ENCODE results near the gene TK2.

TK2 gene

GRCh38 chr16:66594739-66595138 is 44.8 kb upstream of the TK2 start:
- no peaks in the 10 kb centered on the region for H3K4me1 ChIP-seq (ENCODE audit: low read length)
- H3K4me3 ChIP-seq (ENCODE audit: low read length), result no peak overlapping the region
- DNase-seq, result no peak
- no peak overlapping the region for H2AFZ ChIP-seq (ENCODE audit: low read length)
- no peaks in the 10 kb centered on the region; the same call in 1 of the 2 replicates for H3F3A ChIP-seq (ENCODE audit: insufficient read depth, low read length)
- no peak overlapping the region for H3K27ac ChIP-seq (ENCODE audit: low read length)
- TF ChIP-seq CTCF (IDR thresholded peaks at IDR 0.05; ENCODE audit: low read length) (no peak), EZH2 (optimal IDR thresholded peaks at IDR 0.05; ENCODE audit: low read depth, low read length) (no peak), EZH2phosphoT487 (IDR thresholded peaks at IDR 0.05; ENCODE audit: low read length) (no peak)
- no peaks in the 10 kb centered on the region for H3K36me3 ChIP-seq (replicated peaks; ENCODE audit: insufficient read depth, low read length)
- no peaks in the 10 kb centered on the region for H3K9me3 ChIP-seq (replicated peaks; ENCODE audit: insufficient read depth, low read length)
- H3K9me2 ChIP-seq (replicated peaks; ENCODE audit: insufficient read depth, low read length), result no peaks in the 10 kb centered on the region
- H4K20me1 ChIP-seq (ENCODE audit: insufficient read depth, low read length), result no peaks in the 10 kb centered on the region
- no peak overlapping the region for H3K9ac ChIP-seq (ENCODE audit: low read length)
- no peaks in the 10 kb centered on the region for H3K27me3 ChIP-seq (replicated peaks; ENCODE audit: insufficient read depth, low read length)
- H3K4me2 ChIP-seq (ENCODE audit: low read depth, low read length), result no peak overlapping the region
- no peaks in the 10 kb centered on the region for H3K79me2 ChIP-seq (ENCODE audit: low read length)

DNA sequence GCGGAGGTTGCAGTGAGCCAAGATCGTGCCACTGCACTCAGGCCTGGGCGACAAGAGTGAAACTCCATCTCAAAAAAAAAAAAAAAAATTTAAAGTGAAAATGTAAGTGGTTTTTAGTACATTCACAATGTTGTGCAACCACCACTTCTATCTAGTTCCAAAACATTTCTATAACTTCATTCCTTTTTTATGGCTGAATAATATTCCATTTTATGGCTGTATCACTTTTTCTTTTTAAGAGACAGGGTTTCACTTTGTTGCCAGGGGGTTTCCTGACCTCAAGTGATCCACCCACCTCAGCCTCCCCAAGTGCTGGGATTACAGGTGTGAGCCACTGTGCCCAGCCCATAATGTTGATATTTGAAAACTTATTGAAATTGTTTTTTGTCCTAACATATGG is 42.9 kb upstream of the TK2 start:
- no peaks in the 10 kb centered on the region for H3K9me2 ChIP-seq (replicated peaks; ENCODE audit: insufficient read depth, low read length)
- TF ChIP-seq EZH2 (optimal IDR thresholded peaks at IDR 0.05; ENCODE audit: low read depth, low read length), result no peak
- no peak for TF ChIP-seq CTCF (IDR thresholded peaks at IDR 0.05; ENCODE audit: low read length)
- TF ChIP-seq EZH2phosphoT487 (IDR thresholded peaks at IDR 0.05; ENCODE audit: low read length), result no peak
- H2AFZ ChIP-seq (ENCODE audit: low read length), result no peak overlapping the region

DNA sequence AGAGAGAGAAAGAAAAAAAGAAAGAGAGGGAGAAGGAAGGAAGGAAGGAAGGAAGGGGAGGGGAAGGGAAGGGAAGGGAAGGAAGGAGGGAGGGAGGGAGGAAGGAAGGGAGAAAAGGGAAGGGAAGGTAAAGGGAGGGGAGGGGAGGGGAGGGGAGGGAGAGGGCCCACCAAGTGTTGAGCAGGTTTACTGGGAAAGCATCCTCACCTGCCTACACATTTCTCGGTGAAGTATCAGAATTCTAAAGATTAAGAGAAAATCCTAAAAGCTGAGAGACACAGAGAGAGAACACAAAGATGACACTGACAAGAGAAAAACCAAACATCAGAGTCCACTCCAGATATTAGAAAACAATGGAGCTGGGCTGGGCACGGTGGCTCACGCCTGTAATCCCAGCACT is 42.3 kb upstream of the TK2 start:
- H3F3A ChIP-seq (ENCODE audit: insufficient read depth, low read length), result no peaks in the 10 kb centered on the region; the same call in 1 of the 2 replicates
- no peak overlapping the region for H2AFZ ChIP-seq (ENCODE audit: low read length)
- H3K4me3 ChIP-seq (ENCODE audit: low read length), result no peak overlapping the region
- H3K9me3 ChIP-seq (replicated peaks; ENCODE audit: insufficient read depth, low read length), result no peaks in the 10 kb centered on the region
- H3K9me2 ChIP-seq (replicated peaks; ENCODE audit: insufficient read depth, low read length), result no peaks in the 10 kb centered on the region
- no peak overlapping the region for H3K27ac ChIP-seq (ENCODE audit: low read length)
- no peaks in the 10 kb centered on the region for H4K20me1 ChIP-seq (ENCODE audit: insufficient read depth, low read length)
- H3K27me3 ChIP-seq (replicated peaks; ENCODE audit: insufficient read depth, low read length), result no peaks in the 10 kb centered on the region
- TF ChIP-seq EZH2phosphoT487 (IDR thresholded peaks at IDR 0.05; ENCODE audit: low read length), result no peak
- no peak for TF ChIP-seq CTCF (IDR thresholded peaks at IDR 0.05; ENCODE audit: low read length)
- TF ChIP-seq EZH2 (optimal IDR thresholded peaks at IDR 0.05; ENCODE audit: low read depth, low read length), result no peak
- no peaks in the 10 kb centered on the region for H3K36me3 ChIP-seq (replicated peaks; ENCODE audit: insufficient read depth, low read length)
- H3K4me2 ChIP-seq (ENCODE audit: low read depth, low read length), result no peak overlapping the region
- DNase-seq, result no peak
- H3K4me1 ChIP-seq (ENCODE audit: low read length), result no peaks in the 10 kb centered on the region
- no peaks in the 10 kb centered on the region for H3K79me2 ChIP-seq (ENCODE audit: low read length)
- no peak overlapping the region for H3K9ac ChIP-seq (ENCODE audit: low read length)

More for the DNA sequence above, 42.9 kb upstream of the TK2 start:
- no peaks in the 10 kb centered on the region; the same call in 1 of the 2 replicates for H3F3A ChIP-seq (ENCODE audit: insufficient read depth, low read length)
- H3K36me3 ChIP-seq (replicated peaks; ENCODE audit: insufficient read depth, low read length), result no peaks in the 10 kb centered on the region
- no peak for DNase-seq
- H3K9me3 ChIP-seq (replicated peaks; ENCODE audit: insufficient read depth, low read length), result no peaks in the 10 kb centered on the region
- H3K79me2 ChIP-seq (ENCODE audit: low read length), result no peaks in the 10 kb centered on the region
- no peak overlapping the region for H3K27ac ChIP-seq (ENCODE audit: low read length)
- H3K4me1 ChIP-seq (ENCODE audit: low read length), result no peaks in the 10 kb centered on the region
- no peak overlapping the region for H3K4me2 ChIP-seq (ENCODE audit: low read depth, low read length)
- H3K9ac ChIP-seq (ENCODE audit: low read length), result no peak overlapping the region
- H4K20me1 ChIP-seq (ENCODE audit: insufficient read depth, low read length), result no peaks in the 10 kb centered on the region
- H3K4me3 ChIP-seq (ENCODE audit: low read length), result no peak overlapping the region
- no peaks in the 10 kb centered on the region for H3K27me3 ChIP-seq (replicated peaks; ENCODE audit: insufficient read depth, low read length)

Measured in MM.1S (cell line).